Measurements from ENCODE around the gene MAN1A1. TPM values are rescaled to one million over a fixed set of nuclear protein-coding genes. Genes with fewer than 3 reads are reported as not detected.

MAN1A1 gene
- total and polyA plus RNA-seq, 4 donors = 68.2 to 209 (median 148) TPM

- H3K4me3 ChIP-seq (ENCODE audit: low read depth in 1 of 3, low read length in 3 of 3) = no peak overlapping the region
- peaks cover 0 to 1% (median 0%) of the 10 kb centered on the region in 4 donors for H3K4me1 ChIP-seq (ENCODE audit: control insufficient read depth in 4 of 4, insufficient read depth in 4 of 4, low read length in 3 of 4)
- H3K9me3 ChIP-seq (ENCODE audit: control insufficient read depth in 4 of 4, low read length in 3 of 4) = no peaks in the 10 kb centered on the region
- no peaks in the 10 kb centered on the region for H3K27me3 ChIP-seq (ENCODE audit: control insufficient read depth in 4 of 4, insufficient read depth in 4 of 4, low read length in 3 of 4)
- TF ChIP-seq HNF4G (IDR thresholded peaks at IDR 0.05) = no peak
- no peak for TF ChIP-seq FOXA1 (IDR thresholded peaks at IDR 0.05)
- no peak for TF ChIP-seq YY1 (IDR thresholded peaks at IDR 0.05)
- TF ChIP-seq HNF4A (conservative IDR thresholded peaks at IDR 0.05) = no peak
- no peak for TF ChIP-seq MAX (IDR thresholded peaks at IDR 0.05)
- TF ChIP-seq RXRA (IDR thresholded peaks at IDR 0.05) = no peak
- no peak for TF ChIP-seq ATF3 (IDR thresholded peaks at IDR 0.05)
- no peak for TF ChIP-seq REST (IDR thresholded peaks at IDR 0.05)
- H3K36me3 ChIP-seq (ENCODE audit: control insufficient read depth in 4 of 4, insufficient read depth in 3 of 4, low read depth in 1 of 4, low read length in 3 of 4) = no peaks in the 10 kb centered on the region
- 82% methylated on average over 5 of the region's 5 CpGs for WGBS
- no peak for DNase-seq (ENCODE audit: low spot score)
- H3K27ac ChIP-seq (ENCODE audit: low read depth in 1 of 2, low read length in 2 of 2) = no peak overlapping the region
- H3K9ac ChIP-seq (ENCODE audit: low read depth in 1 of 2, low read length in 2 of 2) = no peak overlapping the region
Measured at GRCh38 chr6:119137194-119138072, 212.1 kb downstream of the MAN1A1 start.

GRCh38 chr6:119134752-119135151 lies 214.8 kb downstream of the MAN1A1 start:
- 92% methylated on average over 2 of the region's 2 CpGs for WGBS

More at GRCh38 chr6:119134752-119135151, 214.8 kb downstream of the MAN1A1 start:
- Histone ChIP-seq H3K27ac (ENCODE audit: low read depth in 1 of 2, low read length in 2 of 2) (no peak overlapping the region), H3K9ac (ENCODE audit: low read depth in 1 of 2, low read length in 2 of 2) (no peak overlapping the region), H3K9me3 (ENCODE audit: control insufficient read depth in 4 of 4, low read length in 3 of 4) (no peaks in the 10 kb centered on the region), H3K36me3 (ENCODE audit: control insufficient read depth in 4 of 4, insufficient read depth in 3 of 4, low read depth in 1 of 4, low read length in 3 of 4) (no peaks in the 10 kb centered on the region), H3K4me3 (ENCODE audit: low read depth in 1 of 3, low read length in 3 of 3) (no peak overlapping the region), H3K4me1 (ENCODE audit: control insufficient read depth in 4 of 4, insufficient read depth in 4 of 4, low read length in 3 of 4) (peaks cover 0 to 4% (median 0%) of the 10 kb centered on the region in 4 donors), H3K27me3 (ENCODE audit: control insufficient read depth in 4 of 4, insufficient read depth in 4 of 4, low read length in 3 of 4) (no peaks in the 10 kb centered on the region)
- no peak for DNase-seq (ENCODE audit: low spot score)
- no peak for TF ChIP-seq CTCF (IDR thresholded peaks at IDR 0.05; ENCODE audit: low read depth, low read length, missing input control)
- TF ChIP-seq TAF1 (conservative IDR thresholded peaks at IDR 0.05) = no peak
- no peak for TF ChIP-seq ZBTB33 (IDR thresholded peaks at IDR 0.05)
- TF ChIP-seq HNF4G (IDR thresholded peaks at IDR 0.05) = no peak
- TF ChIP-seq FOXA2 (IDR thresholded peaks at IDR 0.05) = no peak
- TF ChIP-seq NR2F2 (IDR thresholded peaks at IDR 0.05) = no peak
- no peak for TF ChIP-seq REST (IDR thresholded peaks at IDR 0.05)
- TF ChIP-seq GABPA (IDR thresholded peaks at IDR 0.05 in 1 of 2, conservative IDR thresholded peaks at IDR 0.05 in 1 of 2) = no peak
- no peak for TF ChIP-seq FOXA1 (IDR thresholded peaks at IDR 0.05)
- no peak for TF ChIP-seq RAD21 (IDR thresholded peaks at IDR 0.05)
- TF ChIP-seq RXRA (IDR thresholded peaks at IDR 0.05) = no peak
- no peak for TF ChIP-seq SP1 (IDR thresholded peaks at IDR 0.05)
- TF ChIP-seq JUND (IDR thresholded peaks at IDR 0.05) = no peak
- TF ChIP-seq HNF4A (conservative IDR thresholded peaks at IDR 0.05) = no peak
- no peak for TF ChIP-seq YY1 (IDR thresholded peaks at IDR 0.05)
- no peak for TF ChIP-seq ATF3 (IDR thresholded peaks at IDR 0.05)
- TF ChIP-seq EGR1 (IDR thresholded peaks at IDR 0.05; ENCODE audit: low read depth in 2 of 2) = no peak
- TF ChIP-seq MAX (IDR thresholded peaks at IDR 0.05) = no peak

Data from liver (tissue), 9 donors.